PFSK-1 (cell line): ENCODE measurements around the gene TK1.

Experiments
- POLR2AphosphoS5 ChIP-seq: IDR thresholded peaks from 2 replicates; pipeline ENCODE4 v1.6.1; 2012; ENCODE audit warnings: low read depth, mild to moderate bottlenecking, control low read depth, low read length, moderate library complexity
- SIN3A ChIP-seq: IDR thresholded peaks from 2 replicates; pipeline ENCODE4 v1.6.1; 2012; ENCODE audit warnings: mild to moderate bottlenecking, low read length, moderate library complexity, borderline replicate concordance; ENCODE audit not compliant: insufficient read depth

DNA sequence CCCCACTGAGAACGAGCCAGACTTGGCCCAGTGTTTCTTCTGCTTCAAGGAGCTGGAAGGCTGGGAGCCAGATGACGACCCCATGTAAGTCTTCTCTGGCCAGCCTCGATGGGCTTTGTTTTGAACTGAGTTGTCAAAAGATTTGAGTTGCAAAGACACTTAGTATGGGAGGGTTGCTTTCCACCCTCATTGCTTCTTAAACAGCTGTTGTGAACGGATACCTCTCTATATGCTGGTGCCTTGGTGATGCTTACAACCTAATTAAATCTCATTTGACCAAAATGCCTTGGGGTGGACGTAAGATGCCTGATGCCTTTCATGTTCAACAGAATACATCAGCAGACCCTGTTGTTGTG lies 27.8 kb upstream of the TK1 start:
- TF ChIP-seq POLR2AphosphoS5 = no peak
- peak; percentile 52; the same call in 1 of the 2 replicates for TF ChIP-seq SIN3A
